ENCODE measurements around the gene ABHD14A.

The ABHD14A gene

DNA sequence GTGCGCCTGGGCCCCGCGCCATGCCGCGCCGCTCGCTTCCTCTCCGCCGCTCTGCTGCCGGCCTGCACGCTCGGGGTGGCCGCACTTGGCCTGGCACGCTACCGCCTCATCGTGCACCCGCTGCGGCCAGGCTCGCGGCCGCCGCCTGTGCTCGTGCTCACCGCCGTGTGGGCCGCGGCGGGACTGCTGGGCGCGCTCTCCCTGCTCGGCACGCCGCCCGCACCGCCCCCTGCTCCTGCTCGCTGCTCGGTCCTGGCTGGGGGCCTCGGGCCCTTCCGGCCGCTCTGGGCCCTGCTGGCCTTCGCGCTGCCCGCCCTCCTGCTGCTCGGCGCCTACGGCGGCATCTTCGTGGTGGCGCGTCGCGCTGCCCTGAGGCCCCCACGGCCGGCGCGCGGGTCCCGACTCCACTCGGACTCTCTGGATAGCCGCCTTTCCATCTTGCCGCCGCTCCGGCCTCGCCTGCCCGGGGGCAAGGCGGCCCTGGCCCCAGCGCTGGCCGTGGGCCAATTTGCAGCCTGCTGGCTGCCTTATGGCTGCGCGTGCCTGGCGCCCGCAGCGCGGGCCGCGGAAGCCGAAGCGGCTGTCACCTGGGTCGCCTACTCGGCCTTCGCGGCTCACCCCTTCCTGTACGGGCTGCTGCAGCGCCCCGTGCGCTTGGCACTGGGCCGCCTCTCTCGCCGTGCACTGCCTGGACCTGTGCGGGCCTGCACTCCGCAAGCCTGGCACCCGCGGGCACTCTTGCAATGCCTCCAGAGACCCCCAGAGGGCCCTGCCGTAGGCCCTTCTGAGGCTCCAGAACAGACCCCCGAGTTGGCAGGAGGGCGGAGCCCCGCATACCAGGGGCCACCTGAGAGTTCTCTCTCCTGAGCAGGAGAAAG lies 18.7 kb upstream of the ABHD14A start:
- in situ Hi-C loops (cut with MboI; ENCODE audit: low sequenced_read_pairs): no loop called here

DNA sequence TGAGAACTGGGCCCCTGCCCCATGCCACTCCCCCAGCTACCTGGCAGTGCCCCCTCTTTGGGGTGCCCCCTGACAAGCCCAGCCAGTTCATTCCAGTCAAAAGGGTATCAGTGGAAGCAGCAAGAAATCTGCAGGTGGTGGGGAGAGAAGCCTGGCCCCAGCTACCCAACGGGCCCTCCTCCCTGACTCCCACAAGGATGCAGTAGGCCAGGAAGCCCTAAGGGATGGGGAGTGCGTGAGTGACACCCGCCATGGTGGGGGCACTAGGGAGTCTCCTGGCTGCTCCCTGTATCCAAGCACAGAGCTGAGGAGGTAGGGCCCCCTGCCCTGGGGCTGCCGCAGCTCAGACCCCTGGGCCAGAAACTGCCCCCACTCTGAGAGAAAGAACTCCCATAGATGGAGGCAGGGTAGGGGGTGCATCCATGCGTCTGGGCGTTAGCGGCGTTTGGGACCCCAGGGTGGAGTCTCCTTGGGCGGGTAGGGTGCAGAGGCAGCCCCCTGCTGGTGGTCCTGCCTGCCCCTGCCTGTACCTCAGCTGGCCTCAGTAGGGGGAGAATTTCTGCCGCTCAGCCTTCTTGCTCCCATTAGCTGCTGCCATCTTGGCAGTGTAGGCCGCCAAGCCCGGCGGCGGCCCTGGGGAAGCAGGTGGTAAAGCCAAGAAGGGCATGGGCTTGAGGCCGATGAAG lies 17.2 kb upstream of the ABHD14A start:
- in situ Hi-C loops (cut with MboI; ENCODE audit: low sequenced_read_pairs): no loop called here

DNA sequence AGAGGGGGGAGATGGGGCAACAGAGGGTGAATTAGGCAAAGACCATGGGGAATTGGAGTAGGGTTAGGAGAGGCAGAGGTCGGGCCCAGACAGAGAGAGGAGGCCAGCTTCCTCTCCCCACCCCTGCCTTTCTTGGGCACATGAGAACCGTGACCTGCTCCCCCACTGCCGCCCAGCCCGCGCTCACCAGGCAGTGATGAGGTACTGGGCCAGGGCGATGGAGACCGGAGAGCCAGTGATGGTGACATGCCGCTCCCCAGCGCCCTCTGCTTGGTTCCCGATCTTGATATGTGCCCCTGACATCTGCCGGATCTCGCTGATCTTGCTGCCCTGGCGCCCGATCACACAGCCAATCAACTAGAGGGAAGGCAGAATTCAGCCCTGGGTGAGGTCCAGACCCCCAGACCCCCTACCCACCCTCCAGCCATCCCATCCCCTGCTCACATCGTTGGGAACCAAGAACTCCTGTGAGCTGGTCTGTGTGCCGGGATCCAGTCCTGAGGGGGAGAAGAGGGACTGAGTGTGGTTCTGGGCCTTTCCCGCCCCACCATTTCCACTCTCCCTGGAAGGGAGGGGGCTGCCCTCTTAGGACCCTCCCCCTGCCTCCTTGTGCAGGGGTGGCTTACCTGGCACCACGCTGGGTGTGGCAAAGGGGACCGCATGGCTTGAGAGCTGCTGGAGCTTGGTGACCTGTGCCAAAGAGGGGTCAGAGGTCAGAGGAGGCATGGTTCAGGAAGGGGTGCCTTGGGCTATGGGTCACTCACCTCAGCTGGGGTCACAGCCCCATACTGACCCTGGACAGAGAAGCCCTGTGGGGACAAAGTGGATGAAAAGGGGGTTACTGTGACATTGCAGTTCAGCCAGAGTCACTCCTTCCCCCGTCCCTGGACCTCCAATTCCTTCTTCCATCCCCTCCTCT lies 16.0 kb upstream of the ABHD14A start:
- in situ Hi-C loops (cut with MboI; ENCODE audit: low sequenced_read_pairs): no loop called here

DNA sequence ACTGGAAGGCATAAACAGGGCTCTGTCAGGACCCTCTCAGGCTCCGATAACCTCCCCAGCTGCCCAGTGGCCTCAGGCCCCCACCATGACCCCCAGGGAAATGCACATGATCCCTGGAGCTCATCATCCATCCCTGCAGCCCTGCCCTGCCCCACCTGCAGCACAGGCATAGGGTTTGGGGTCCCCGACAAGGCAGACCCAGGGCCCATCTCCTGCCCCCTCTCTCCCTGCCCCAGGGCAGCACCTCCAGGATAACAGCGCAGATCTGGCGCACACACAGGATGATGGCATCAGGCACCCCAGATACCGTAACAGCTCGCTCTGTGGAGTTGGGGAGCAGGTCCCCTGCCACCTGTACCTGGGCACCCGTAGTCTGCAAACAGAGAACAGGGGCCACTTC lies 15.2 kb upstream of the ABHD14A start:
- in situ Hi-C loops (cut with MboI; ENCODE audit: low sequenced_read_pairs): no loop called here

DNA sequence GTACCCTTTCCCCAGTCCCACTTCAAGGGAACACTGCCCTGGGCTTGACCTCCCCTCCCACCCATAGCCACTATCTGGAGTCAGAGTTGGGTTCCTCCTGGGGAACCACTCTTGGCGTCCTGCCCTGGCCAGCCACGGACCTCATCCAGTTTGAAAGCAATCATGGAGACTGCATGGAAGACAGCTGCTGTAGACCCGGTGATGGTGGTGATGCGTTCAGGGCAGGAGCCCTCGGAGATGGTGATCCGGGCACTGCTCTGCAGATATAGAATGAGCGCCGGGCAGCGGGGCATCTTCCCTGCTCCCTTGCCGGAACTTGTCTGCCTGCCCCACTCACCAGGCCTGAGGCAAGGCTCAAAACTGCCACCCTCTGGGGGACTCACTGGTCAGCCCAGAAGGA lies 14.5 kb upstream of the ABHD14A start:
- in situ Hi-C loops (cut with MboI; ENCODE audit: low sequenced_read_pairs): no loop called here

DNA sequence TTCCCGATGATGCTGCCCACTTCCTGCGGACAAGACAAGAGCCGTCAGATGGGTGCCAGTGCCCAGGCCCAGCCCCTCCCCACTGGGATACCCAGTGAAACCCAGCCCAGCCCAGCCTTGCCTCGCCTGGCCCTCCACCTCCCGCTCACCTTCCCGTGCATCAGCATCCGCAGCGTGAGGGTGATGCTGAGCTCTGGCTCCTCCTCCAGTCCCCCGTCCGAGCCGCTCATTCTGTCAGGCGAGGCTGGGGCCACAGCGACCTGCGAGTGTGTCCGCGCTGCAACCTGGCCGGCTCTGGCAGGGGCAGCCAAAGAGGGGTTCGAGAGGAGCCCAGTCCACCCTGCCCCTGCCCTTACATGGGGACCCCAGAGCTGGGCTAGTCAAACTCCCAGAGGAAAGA lies 13.9 kb upstream of the ABHD14A start:
- in situ Hi-C loops (cut with MboI; ENCODE audit: low sequenced_read_pairs): no loop called here

DNA sequence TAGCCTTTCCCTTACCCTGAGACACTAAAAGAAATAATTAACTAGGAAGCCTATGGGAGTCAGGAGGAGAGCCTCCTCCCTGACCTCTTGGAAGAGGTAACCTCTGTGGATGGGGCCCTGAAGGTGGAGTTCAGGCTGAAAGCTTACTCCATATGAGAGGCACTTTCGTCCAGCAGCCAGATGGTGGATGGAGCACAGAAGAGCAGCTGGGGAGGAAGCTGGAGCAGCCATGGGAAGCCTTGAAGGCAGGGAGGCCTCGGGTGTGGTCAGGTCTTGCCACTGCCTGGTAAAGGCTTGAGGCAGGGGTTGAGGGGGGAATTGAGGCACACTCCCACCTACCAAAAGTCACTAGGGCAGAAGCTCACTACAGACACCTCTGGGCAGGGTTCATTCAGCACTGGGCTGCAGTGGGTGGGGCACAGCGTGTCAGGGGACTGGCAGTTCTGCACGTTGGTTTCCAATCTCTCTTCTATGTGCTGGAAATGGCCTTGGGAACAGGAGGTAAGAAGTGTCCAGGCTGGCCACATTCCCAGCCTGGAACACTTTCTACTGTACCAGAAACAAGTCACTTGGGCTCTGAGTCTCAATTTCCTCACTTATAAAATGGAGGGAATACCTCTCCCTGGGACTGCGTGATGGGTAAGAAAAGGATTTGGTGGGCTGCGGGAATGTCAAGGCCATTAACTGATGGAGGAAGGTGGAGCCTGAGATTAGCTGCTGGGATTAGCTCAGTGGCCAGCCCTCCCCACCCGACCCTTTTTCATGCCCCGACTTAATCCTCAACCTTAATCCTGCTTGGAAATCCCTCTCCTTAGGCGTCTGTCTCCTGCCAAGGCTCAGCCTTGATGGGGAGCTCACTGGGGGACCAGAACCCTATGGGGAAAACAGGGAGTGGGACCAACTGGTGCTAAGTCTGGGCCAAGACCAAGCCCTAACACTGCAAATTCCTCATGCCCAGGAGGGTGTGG lies 13.0 kb upstream of the ABHD14A start:
- in situ Hi-C loops (cut with MboI; ENCODE audit: low sequenced_read_pairs): no loop called here

DNA sequence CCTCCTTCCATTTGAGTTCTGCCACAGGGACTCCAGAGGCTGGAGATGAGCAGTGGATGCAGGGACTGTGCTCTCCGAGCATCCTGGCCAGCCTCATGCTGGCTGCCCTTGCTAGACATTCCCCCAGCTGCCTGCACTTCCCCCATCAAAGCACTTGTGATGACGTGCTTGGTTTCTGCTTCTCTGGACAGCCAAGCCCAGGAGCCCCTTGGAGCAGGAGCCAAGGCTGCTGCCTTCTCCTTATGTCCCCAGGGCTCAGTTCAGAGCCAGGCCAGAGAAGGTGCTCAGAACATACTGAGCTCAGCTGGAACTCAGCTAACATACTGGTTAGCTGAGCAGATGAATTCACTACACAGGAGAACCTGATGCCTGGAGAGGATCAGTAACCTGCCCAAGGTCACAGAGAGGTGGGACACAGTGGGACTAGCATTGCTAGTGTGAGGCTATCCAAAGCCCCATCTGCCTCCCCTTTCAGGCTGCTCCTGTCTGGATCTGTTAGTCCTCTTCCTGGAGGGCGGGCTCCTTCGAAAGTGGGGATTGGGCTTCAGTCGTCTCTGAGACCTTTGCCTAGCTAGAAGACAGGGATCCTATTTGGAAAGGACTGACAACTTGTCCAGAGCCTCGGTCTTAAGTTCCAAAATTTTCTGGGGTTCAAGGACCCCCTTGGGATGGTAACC lies 11.9 kb upstream of the ABHD14A start:
- in situ Hi-C loops (cut with MboI; ENCODE audit: low sequenced_read_pairs): no loop called here

DNA sequence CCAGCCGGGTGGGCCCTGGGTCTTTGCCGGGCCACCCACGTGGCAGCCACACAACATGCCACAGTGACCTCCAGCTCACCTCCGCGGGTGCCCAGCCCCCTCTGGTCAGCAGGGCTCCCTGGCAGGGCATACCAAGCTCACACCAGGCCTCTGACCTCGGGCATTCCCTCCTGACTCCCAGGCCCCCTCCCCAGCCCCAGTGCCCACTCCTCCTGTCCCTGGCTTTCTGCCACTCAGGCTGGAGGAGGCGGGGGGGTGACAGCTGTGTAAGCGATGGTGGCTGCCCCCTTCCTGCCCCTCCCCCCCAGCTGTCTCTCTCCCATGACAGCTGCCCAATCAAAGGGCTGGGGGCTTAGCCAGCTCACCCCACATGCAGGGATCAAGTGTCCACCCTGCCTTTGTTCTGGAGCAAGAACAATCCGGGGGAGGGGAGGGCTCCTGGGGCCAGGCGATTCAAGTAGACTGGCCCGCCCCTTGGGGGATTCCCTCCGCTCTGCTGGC lies 10.9 kb upstream of the ABHD14A start:
- in situ Hi-C loops (cut with MboI; ENCODE audit: low sequenced_read_pairs): no loop called here

DNA sequence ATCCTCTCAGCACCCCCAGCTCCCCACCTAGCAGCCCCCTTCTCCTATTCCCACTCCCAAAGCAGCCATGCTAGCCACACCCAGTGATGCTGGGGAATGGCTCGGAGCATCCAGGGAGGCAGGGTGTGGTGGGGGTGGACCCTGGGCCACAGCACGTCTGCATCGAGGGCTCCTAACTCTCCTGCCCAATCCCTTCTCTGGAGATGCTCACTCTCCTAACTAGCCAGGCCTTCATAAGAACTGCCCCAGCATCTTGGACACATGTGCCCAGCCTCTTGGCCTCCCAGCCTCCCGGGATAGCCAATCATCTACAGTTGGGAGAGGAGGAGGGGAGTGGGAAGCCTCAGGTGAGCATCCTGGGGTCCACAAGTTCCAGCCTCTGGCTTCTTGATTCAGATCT lies 10.3 kb upstream of the ABHD14A start:
- in situ Hi-C loops (cut with MboI; ENCODE audit: low sequenced_read_pairs): no loop called here

DNA sequence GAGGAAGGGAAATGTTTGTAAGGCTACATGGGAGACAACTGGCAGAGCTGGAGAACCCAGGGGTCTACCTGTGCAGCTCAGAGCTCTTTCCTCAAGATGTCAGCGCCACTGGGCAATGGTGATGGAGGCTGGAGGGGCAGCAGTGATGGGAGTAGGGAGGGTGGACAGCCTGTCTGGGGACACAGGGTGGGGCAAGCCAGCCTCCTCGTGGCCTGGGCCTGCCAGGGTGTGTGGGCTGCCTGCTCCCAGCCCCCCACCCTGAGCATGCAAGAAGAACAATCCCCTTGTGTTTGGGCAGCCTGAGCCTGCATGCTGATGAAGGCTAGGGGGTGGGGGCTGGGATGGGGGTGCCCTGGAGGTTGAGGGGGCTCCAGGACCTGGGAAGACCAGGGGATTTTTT lies 8.8 kb upstream of the ABHD14A start:
- in situ Hi-C loops (cut with MboI; ENCODE audit: low sequenced_read_pairs): no loop called here

DNA sequence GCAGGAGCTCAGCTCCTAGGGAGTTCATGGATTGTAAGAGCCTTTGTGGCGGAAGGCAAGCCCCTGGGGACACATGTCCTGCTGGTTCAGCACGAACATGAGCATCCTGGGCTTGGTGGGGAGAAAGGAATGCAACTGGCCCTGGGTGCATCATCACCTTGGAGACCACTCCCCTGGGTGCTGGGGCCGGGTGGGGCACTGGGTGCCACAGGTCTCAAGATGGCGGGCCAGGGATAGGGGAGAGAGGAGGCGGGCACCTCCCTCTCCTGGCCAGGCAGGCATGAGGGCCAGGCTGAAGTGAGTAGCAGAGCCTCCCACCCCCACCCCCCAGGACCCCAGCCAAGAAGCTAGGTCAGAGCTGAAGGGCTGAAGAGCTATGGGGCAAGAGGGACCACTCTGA lies 8.4 kb upstream of the ABHD14A start:
- in situ Hi-C loops (cut with MboI; ENCODE audit: low sequenced_read_pairs): no loop called here

DNA sequence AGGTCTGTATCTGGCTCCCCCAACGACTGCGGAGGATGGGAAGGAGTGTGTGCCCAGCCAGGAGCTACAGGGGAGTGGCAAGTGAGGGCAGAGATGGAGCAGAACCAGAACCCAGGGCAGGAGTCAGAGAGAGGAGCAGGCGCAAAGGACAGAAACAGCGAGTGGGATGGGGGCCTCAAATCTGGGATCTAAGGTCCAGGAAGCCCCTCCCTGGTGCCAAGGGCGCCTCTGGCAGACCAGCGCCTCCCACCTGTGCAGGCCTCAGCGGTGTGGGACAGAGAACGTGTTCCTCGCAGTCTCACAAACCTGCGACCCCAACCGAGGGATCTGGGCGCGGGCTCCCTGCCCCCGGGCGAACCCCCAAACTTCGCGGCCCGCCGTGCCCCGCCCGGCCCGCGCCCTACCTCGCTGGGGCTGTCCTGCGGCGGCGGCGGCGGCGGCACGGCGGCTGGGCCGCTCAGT lies 7.9 kb upstream of the ABHD14A start:
- in situ Hi-C loops (cut with MboI; ENCODE audit: low sequenced_read_pairs): no loop called here

DNA sequence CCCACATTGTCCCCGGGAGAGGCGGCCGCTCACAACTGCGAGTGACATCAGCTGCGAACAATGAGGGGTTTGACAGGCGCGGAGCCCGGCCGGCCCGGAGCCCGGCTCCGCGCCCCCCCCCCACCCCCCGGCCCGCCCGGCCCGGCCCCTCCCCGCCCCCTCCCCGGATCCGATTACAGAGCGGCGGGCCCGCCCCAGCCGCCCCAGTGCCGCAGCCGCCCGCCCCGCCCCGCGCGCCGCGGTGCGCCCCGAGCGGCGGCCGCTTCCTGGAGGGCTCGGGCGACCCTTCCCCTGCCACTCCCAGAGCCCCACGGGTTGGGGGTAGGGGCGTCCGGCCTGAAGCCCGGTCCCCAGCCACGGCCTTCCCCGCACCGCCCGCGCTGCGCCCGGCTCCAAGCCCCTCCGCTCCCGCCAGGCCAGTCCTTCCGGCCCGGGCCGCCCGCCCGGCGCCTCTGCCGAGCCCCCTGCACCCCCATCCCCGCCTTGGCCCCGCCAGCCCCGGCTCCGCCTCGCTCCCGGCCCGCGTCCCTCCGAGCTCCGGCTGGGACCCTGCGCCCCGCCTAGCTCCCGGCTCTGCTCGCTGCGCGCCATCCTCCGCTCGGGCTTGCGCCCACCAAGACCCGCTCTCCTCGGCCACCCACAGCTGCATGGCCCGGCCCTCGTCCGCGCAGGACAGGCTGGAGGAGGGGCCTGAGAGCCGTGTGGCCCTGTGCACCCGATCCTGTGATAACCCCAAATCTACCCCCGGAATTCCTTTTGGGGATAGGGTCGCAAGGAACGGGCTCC lies 7.3 kb upstream of the ABHD14A start, which contains the start of gene PCBP4:
PCBP4 (minus strand) TSS at position 71 of the 786 bp plus-strand sequence. CDS start 6,214 bp downstream, outside the sequence.
- in situ Hi-C loops (cut with MboI; ENCODE audit: low sequenced_read_pairs): no loop called here

DNA sequence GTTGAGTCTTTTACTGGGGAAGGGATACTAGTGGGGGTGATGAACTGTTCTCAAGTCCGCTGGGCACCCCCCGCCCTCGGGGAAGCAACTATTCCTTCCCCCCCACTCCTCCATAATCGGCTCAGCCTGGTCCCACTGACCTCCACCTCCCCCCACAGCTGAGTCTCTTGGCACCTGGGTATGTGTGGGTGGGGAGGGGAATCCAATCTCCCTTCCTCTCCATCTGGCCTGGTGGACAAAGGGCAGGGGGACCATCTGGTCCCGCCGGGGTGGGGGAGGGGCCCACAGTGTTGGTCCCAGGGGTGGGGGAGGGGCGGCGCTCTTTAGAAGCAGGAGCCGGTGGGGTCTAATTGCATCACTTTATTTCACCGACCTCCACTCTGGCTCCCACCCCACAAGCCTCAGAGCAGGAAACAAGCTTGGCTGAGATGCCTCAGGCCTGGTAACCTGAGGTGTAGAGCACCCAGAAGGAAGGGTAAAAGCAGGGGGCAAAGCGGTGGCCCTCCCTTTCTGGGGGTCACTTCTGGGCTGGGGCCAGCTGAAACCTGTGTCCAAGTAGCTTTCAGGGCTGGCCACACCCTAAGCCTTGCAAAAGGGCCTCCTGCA lies 6.6 kb upstream of the ABHD14A start:
- in situ Hi-C loops (cut with MboI; ENCODE audit: low sequenced_read_pairs): no loop called here

DNA sequence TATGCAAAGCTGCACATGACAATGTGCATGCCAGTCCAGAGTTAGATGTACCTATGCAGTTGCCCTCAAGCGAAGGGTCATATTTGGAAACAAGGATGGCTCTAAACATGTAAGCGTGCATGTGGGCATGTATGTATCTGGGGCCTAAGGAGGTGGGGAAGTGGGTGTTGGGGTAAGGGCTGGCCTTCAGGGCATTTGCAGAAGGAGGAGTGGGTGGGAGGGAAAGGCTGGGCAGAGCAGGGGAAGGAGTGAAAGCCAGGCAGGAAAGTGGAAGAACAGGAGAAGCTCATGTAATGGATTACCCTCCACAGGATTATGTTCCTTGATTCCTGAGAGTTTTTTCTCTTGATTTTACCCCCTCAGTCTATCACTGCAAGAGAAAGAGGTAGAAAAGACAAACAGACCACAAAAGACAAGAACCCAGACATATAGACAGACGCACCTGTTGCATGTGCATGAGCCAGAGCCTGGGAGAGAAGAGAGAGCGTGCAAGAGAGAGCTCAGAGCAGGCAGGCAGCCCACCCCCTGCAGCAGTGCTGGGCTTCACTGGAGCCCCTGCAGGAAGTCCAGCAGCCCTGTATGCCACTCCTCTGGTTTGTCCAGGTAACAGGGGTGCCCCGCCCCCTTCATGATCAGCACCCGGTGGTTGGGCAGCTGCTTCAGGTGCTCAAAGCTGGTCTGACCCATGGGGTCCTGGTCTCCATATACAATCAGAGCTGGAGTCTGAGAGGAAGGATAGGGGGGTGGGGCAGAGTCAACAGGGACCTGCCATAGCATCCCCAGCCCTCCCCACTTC lies 5.8 kb upstream of the ABHD14A start:
- in situ Hi-C loops (cut with MboI; ENCODE audit: low sequenced_read_pairs): no loop called here

DNA sequence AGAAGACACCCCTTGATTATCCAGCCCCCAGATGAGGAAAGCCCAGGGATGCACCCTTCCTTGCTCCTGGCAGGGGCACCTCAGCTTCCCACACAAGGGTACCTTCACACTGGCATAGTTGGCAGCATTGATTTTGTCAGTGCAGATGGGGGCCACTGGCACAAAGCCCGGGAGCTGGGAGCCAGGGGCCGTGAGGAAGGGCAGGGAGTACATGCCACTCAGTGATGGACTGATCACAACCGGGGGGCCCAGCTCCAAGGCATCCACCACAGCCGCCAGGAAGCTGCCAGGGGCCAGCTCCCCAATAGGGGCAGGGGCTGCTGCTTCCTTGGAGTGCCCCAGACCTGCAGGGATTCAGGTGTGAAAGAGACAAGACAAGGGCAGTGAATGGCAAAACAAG lies 5.0 kb upstream of the ABHD14A start:
- in situ Hi-C loops (cut with MboI; ENCODE audit: low sequenced_read_pairs): no loop called here

Data from hTERT RPE-1 (cell line).